NCI-H69 (cell line): ENCODE data around the gene KRTAP10-6.
A peak's percentile ranks its signal among the peaks of the same experiment; 100 is the strongest.
"Not testable (repeated sequence)": the region's sequence is repeated elsewhere in the genome, so short reads cannot be mapped to it uniquely, and the experiment has no call there.

Source experiments
- DNase-seq: peaks from one replicate; lab custom pipeline; 2025; lab: John Stamatoyannopoulos, UW

The KRTAP10-6 gene, protein sequence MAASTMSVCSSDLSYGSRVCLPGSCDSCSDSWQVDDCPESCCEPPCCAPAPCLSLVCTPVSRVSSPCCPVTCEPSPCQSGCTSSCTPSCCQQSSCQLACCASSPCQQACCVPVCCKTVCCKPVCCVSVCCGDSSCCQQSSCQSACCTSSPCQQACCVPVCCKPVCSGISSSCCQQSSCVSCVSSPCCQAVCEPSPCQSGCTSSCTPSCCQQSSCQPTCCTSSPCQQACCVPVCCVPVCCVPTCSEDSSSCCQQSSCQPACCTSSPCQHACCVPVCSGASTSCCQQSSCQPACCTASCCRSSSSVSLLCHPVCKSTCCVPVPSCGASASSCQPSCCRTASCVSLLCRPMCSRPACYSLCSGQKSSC

DNA sequence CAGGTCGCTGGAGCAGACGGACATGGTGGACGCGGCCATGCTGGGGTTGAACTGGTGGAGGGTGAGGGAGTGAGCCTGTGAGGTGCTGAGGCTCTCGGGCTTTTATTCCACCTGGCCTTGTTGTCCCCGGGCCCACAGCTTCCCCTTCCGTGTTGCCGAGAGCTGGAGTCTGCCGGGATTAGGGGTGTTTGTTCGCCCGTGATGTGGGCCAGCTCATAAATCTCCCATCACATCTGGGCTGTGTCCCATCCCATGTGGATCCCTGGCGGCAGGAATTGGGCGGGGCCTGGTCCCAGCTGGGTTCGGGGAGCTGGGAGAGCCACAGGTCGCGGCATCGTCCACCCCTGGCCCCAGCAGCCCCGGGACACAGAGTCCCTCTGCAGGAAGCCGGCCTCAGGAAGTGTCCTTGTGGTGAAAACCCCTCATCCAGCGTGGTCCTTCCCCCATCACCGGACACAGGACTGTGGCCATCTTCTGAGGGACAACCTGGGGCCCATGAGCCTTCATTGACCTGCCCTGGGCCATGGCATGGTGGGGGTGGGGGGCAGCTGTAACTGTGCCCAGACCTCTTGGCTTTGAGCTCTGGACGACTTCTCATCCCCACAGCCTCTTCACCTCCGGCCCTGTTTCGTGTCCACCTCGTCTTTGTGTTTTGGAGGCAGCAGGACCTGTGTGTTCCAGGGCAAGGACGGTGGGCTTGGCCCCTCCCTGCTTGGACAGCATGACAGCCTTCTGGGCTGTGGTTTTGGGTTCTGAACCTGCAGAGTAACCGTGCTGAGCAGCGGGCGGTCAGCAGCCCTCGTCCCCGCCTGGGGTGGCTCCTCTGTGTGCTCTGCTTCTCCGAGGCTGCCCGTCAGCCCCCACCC lies at the start of gene KRTAP10-6:
KRTAP10-6 (minus strand) TSS at position 60 of the 866 bp plus-strand sequence; CDS start at position 39, 21 bp downstream.
- DNase-seq, result peak; percentile 45

DNA sequence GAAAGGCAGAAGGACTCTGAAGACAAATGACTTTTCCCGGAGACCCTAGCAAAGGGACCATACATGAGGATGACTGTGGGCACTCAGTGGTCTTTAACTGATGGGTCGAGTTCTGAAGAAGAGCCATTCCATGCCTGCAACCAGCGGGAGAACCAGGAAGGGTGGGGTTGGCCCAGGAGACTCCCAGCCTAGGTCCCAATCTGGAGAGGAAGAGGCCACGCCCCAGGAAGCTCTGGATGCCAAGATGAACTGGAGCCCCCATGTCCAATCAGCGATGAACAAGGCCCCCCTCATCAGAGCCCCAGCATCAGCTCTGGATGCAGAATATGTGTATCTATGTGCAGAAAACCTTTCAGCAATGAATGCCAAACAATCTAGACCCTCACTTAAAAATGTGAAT lies 48.5 kb upstream of the KRTAP10-6 start:
- DNase-seq, result no peak

DNA sequence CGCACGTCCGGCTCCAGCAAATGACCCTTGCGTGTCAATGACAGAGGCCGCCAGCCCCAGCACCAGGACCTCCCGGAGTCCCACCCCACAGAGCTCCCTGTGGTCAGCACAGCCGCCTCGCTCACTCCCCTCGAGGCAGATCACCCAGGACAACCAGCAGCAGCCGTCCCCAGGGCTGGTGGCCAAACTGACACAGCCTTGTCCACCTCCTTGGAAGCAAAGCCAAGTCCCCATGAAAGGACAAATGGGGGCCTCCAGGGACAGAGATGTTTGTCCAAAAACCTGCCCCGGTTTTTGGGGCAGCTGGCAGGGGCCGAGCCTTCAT lies 47.0 kb upstream of the KRTAP10-6 start:
- no peak for DNase-seq

DNA sequence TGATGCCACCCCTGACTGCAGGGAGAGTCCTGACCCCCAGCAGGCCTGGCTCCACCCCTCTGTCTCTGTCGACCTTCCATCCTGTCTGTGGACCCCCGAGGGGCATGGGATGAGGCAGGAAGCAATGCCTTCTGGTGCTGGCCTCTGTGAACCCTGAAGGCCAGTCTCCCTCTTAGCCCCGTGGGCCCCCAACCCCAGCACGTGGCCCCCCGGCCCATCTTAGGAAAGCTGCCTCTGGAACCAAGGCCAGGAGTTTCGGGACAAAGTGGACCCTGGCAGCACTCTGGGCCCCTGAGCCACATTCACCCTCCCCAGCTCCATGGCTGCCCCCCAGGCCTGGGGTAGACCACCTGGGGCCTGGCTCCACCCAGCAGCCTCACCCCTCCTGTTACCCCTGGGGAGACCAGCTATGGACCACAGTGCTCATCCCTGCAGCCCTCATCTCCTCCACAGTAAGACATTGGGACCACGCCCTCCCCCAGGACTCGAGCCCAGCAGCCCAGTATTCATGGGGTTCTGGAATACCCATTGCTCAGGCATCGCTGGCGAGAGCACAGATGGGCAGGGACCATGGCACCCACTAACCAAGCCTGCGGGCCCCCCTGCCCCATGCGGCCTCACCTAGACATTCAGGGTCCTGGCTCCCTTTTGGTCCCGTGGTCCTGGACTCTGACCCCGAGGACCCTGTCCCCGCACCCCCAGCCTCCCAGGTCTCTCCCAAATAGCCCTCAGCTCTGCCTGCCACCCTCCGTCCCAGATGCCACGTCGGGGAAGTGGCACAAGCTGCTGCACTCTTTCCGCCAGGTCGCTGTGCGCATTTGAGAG lies 46.4 kb upstream of the KRTAP10-6 start:
- not testable (repeated sequence) for DNase-seq

DNA sequence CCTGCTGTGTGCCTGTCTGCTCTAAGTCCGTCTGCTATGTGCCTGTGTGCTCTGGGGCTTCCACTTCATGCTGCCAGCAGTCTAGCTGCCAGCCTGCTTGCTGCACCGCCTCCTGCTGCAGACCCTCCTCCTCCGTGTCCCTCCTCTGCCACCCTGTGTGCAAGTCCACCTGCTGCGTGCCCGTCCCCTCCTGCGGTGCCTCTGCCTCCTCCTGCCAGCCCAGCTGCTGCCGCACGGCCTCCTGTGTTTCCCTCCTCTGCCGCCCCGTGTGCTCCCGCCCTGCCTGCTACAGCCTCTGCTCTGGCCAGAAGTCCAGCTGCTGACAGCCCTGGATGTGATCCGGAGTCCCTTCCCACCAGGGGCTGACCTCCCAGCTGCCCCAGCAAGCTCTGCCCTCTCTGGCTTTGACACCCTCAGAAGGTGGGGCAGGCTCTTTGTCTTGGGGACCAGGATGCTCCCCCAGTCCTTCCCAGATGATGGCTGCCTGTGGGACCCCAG lies 45.6 kb upstream of the KRTAP10-6 start:
- not testable (repeated sequence) for DNase-seq

DNA sequence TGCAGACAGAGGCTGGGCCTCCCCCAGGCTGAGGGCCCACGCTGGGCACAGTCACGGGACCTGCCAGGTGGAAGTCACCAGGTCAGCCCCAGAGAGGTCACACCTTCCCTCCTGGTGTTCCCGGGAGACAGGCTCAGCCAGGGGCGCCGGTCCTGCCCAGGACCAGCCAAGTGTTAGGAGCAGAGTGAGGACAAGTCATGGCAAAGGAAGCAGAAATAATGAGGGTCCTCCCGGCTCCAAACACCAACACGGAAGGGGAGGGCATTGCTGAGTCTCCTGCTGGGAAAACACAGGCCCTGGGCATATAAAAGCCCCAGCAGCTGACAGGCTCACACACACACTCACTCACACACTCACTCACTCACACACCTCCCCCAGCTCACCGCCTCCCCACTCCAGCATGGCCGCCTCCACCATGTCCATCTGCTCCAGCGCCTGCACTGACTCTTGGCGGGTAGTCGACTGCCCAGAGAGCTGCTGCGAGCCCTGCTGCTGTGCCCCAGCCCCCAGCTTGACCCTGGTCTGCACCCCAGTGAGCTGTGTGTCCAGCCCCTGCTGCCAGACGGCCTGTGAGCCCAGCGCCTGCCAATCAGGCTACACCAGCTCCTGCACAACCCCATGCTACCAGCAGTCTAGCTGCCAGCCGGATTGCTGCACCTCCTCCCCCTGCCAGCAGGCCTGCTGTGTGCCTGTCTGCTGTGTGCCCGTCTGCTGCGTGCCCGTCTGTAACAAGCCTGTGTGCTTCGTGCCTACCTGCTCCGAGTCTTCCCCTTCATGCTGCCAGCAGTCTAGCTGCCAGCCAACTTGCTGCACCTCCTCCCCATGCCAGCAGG lies 44.9 kb upstream of the KRTAP10-6 start, which contains the start of gene KRTAP10-10:
KRTAP10-10 (plus strand) TSS at position 339 of the 833 bp plus-strand sequence; CDS start at position 401, 62 bp downstream.
- peak; percentile 98 for DNase-seq

DNA sequence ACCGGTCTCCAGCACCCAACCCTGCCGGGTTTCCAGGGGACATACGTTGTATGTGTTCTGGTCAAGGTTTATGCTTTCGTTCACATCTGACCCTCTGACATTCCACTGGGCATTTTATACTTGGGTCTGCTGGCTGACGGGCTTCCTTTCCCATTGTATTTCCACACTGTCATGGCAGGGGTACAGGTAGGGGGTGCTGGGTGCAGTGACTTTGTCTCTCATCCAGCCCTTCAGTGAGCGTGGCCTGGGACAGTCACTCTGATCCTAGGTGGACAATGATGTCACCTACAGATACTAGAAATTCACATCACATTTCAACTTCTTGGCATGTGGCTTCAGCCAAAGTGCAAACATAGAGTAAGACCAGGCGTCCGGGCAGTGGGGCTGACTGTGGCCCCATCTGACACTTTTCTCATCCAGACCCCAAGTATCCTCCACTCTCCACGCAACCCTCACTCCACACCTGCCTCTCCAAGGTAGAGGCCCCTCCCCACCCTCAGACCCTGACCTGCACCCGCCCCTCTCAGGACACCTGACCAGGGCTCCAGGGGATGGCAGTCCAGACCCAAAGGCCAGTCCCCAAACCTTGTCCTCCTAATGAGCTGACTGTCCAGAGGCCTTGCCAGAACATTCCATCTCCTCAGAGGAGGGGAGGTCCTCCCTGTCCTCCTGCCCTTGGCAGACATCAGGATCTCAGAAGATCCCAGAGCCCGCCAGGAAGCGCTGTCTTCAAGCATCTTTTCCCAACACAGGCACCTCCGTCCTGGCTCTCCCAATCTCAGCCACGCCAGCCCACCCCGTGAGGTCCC lies 44.1 kb upstream of the KRTAP10-6 start:
- DNase-seq, result no peak

DNA sequence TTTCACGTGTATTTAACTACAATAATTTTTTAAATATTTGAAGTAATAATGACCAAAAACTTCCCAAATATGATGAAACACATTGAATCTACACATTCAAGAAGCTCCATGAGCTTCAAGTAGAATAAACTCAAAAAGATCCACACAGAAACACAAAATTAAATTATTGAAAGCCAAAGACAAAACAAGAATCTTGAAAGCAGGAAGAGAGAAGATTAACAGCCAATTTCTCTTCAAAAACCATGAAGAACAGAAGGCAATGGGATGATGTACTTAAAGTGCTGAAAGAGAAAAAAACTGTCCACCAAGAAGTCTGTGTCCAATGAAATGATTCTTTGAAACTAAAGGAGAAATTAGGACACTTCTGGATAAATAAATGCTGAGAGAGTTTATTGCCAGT lies 39.8 kb upstream of the KRTAP10-6 start:
- no peak for DNase-seq

DNA sequence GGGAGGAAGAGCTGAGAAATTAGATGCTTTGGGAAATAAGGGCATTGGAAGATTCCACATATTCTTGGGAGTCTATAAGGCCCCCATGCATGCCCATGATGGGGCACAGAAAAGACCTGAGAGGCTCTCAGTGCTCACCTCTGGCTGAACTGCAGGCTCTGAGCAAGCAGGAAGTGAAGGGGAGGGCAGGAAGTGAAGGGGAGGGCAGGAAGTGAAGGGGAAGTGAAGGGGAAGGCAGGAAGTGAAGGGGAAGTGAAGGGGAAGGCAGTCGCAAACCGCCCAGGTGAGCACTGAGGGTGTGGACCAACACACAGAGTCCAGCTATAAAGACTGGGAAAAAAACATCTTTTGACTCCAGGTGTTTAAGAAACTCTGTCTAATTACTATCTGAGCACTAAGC lies 38.1 kb upstream of the KRTAP10-6 start:
- DNase-seq, result peak; percentile 38

DNA sequence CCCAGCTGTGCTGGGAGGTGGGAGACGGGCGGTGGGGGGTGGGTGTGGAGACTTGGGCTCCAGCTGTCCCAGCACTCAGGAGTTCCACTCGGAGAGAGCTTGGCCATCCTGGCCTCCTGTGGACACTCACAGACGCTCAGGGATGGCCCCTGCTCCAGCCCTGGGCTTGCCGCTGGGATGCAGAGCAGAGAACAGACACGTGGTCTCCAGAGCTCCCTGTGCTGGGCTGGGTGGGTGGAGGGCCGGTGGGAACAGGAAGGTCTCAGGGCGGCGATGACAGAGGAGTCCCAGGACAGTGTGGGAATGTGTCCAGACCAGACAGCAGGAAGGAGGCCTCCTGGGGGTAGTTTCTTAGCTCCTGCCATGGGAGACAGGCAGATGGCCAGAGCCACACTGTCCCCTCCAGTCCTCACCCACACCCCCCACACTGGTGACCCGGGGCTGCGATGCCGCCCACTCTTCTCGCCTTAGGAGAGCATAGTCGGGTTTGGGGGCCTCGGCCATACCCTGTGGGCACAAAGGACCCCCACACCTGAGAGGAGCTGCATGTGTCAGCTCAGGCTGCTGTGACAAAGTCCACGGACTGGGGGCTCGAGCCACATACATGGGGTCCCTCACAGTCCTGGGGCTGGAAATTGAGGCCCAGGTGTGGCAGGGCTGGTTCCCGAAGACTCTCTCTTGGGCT lies 36.5 kb upstream of the KRTAP10-6 start:
- no peak for DNase-seq

DNA sequence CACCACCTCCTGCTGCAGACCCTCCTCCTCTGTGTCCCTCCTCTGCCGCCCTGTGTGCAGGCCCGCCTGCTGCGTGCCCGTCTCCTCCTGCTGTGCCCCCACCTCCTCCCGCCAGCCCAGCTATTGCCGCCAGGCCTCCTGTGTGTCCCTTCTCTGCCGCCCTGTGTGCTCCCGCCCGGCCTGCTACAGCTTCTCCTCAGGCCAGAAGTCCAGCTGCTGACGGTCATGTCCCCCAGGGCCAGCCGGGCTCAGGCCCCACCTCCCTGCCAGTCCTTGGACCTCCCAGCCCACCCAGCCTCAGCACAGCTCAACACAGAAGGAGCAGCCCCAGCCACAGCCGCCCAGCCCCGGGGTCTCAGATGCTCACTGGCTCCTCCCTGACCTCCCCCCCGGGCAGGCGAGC lies 35.5 kb upstream of the KRTAP10-6 start:
- not testable (repeated sequence) for DNase-seq

DNA sequence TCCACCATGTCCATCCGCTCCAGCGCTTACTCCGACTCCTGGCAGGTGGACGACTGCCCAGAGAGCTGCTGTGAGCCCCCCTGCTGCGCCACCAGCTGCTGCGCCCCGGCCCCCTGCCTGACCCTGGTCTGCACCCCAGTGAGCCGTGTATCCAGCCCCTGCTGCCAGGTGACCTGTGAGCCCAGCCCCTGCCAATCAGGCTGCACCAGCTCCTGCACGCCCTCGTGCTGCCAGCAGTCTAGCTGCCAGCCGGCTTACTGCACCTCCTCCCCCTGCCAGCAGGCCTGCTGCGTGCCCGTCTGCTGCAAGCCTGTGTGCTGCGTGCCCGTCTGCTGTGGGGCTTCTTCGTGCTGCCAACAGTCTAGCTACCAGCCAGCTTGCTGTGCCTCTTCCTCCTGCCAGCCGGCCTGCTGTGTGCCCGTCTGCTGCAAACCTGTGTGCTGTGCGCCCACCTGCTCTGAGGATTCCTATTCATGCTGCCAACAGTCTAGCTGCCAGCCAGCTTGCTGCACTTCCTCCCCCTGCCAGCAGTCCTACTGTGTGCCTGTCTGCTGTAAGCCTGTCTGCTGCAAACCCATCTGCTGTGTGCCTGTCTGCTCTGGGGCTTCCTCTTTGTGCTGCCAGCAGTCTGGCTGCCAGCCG lies 35.0 kb upstream of the KRTAP10-6 start:
- peak; percentile 91 for DNase-seq

DNA sequence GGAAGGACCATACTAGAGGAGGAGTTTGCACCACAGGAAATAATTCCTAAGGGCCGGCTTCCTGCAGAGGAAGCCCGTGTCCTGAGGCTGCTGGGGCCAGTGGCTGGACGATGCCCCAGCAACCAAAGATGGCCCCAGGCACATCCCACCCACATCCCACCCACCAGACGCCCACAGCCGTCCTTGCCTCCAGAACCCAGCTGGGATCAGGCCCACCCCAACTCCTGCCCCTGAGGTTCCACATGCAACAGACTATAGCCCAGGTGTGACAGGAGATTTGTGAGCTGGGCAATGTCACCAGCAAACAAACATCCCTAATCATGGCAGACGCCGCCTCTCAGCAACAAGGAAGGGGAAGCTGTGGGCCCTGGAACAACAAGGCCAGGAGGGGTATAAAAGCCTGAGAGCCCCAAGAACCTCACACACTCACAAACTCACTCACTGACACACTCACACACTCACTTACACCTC lies 34.4 kb upstream of the KRTAP10-6 start, which contains the start of gene KRTAP10-9:
KRTAP10-9 (plus strand) TSS at position 421 of the 471 bp plus-strand sequence. CDS start 79 bp downstream, outside the sequence.
- peak; percentile 74 for DNase-seq

DNA sequence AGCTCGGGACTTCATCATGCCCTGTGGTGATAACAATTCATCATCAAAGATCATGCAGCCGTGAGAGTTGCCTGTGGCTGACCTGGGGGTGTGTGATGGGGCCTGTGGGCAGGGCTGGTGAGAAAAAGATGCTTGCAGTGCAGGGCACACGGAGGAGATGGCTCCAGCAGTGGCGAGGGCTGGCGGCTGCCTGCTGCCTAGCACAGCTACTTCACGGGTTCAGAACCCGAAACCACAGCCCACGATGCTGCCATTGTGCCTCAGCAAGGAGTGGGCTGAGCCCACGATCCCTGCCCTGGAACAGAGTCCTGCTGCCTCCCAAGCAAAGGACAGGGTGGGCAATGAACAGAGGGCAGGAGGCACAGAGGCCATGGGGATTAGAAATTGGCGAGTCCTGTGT lies 34.0 kb upstream of the KRTAP10-6 start:
- DNase-seq, result no peak

DNA sequence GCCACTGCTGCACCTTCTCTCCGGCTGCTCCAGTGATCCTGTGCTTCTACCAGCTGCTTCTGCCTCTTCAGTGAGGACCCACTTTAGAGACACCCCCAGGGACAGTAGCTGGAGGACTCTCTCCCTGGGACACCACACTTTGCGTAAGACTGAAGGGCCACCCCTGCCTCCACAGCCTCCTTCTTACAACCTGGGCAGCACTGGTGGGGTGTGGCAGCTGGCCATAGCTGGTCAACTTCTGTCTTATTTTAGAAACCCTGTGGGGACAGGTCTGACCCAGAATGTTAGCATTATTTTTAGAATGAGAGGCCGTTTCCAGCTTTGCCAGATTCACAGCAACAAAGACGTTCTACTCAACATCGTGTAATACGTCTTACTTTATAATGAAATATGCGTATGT lies 33.5 kb upstream of the KRTAP10-6 start:
- no peak for DNase-seq

DNA sequence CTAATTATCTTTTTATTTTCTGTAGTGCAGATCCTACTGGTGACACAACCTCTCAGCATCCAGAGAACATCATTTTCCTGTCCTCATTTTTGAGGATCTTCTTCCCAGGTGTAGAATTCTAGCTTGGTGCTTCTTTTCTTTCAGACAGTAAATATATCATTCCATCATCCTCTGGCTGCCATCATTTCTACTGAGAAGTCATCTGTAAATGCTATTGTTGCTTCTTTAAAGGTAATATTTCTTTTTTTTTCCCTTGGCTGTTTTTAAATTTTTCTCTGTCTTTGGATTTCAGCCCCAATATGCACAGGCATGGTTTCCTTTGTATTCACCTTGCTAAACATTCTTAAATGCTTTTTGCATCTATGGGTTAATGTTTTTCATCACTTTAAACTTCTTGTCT lies 31.3 kb upstream of the KRTAP10-6 start:
- no peak for DNase-seq

DNA sequence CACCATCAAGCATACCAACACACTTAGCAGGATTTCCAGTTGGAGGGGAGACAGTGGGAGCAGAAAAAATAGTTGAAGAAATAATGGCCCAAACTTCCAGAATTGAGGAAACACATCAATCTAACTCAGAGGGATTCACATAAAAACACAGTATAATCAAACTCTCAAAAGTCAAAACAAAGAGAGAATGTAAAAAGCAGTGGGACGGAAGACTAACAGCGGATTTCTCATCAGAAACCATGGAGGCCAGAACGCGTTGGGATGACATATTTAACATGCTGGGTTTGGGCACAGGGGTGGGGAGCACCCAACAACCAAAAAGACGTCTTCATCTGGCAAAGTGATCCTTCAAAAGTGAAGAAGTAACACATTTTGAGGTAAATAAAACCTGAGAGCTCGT lies 27.6 kb upstream of the KRTAP10-6 start:
- DNase-seq, result no peak

DNA sequence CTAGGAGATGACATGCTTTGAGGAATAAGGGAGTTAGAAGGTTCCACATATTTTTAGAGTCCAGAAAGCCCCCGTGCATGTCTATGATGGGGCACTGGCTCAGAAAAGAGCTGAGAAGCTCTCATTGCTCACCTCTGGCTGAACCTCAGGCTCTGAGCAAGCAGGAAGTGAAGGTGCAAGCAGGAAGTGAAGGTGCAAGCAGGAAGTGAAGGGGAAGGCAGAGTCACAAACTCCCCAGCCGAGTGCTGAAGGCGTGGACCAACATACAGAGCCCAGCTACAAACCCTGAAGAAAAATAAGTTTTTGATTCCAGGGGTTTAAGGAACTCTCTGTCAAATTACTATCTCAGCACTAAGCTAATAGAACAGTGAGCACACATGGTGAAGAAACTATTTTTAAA lies 26.6 kb upstream of the KRTAP10-6 start:
- DNase-seq, result no peak

DNA sequence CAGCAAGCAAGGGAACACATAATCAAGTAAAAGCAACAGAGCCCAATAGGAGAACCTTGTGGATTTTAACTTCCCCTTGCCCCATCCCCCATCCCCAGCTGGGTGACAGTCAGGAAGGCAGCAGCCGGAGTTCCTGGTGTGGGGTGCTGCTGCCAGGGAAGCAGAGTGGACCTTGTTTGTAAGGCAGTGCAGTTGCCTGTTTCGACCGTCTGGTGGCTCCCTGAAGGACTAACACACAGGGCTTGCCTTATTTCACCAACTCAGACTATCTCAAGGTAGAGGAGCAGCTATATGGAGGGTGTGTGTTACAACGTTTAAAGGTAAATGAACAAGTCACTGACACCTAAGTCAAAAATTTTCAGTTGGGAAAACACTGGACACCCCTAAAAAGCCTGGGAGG lies 26.2 kb upstream of the KRTAP10-6 start:
- DNase-seq, result no peak
